ENCODE measurements around the gene MRPL37.

The MRPL37 gene

DNA sequence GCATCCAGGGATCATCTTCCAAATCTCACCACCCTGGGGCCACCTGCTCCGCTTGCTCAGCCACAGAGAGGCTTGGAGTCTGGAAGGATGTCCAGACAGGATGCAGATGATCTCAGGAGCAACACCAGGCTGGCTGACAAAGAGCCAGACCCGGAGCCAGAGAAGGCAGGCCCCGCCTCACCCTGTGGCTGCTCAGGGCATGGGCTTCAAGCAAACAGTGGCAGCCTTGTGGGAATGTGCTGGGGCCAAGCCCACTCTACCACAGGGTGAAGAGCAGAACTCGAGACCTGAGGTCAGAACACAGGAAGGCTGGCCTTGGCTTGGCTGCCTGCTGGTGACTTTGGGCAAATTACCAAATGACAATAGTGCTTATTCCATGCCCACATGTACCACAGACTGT, 45.5 kb downstream of the MRPL37 start:
- ChIA-PET CTCF (no interaction called here), POLR2A (no interaction called here)
- TF ChIP-seq ZNF529 (tag by site-specific recombination; IDR thresholded peaks at IDR 0.05; ENCODE audit: insufficient replicate concordance) (no peak), ZNF23 (tag by site-specific recombination; IDR thresholded peaks at IDR 0.05; ENCODE audit: borderline replicate concordance) (no peak), ZBTB7A (tag by site-specific recombination; IDR thresholded peaks at IDR 0.05; ENCODE audit: low read depth) (no peak), ZNF530 (tag by site-specific recombination; IDR thresholded peaks at IDR 0.05; ENCODE audit: low read depth) (no peak), FEZF1 (tag by site-specific recombination; IDR thresholded peaks at IDR 0.05) (no peak), ZNF558 (tag by site-specific recombination; IDR thresholded peaks at IDR 0.05) (no peak), ZNF223 (tag by site-specific recombination; IDR thresholded peaks at IDR 0.05) (no peak), ZNF513 (tag by site-specific recombination; IDR thresholded peaks at IDR 0.05) (no peak), IKZF3 (tag by site-specific recombination; IDR thresholded peaks at IDR 0.05) (no peak), ZNF175 (tag by site-specific recombination; IDR thresholded peaks at IDR 0.05) (no peak), ZNF560 (tag by site-specific recombination; IDR thresholded peaks at IDR 0.05; ENCODE audit: borderline replicate concordance) (no peak), ZFP3 (tag by site-specific recombination; IDR thresholded peaks at IDR 0.05; ENCODE audit: low read depth) (no peak), RBAK (tag by site-specific recombination; IDR thresholded peaks at IDR 0.05) (no peak)
- TF ChIP-seq, protein P1, sequence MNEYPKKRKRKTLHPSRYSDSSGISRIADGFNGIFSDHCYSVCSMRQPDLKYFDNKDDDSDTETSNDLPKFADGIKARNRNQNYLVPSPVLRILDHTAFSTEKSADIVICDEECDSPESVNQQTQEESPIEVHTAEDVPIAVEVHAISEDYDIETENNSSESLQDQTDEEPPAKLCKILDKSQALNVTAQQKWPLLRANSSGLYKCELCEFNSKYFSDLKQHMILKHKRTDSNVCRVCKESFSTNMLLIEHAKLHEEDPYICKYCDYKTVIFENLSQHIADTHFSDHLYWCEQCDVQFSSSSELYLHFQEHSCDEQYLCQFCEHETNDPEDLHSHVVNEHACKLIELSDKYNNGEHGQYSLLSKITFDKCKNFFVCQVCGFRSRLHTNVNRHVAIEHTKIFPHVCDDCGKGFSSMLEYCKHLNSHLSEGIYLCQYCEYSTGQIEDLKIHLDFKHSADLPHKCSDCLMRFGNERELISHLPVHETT (tag by site-specific recombination; IDR thresholded peaks at IDR 0.05): no peak
- TF ChIP-seq, protein P2, sequence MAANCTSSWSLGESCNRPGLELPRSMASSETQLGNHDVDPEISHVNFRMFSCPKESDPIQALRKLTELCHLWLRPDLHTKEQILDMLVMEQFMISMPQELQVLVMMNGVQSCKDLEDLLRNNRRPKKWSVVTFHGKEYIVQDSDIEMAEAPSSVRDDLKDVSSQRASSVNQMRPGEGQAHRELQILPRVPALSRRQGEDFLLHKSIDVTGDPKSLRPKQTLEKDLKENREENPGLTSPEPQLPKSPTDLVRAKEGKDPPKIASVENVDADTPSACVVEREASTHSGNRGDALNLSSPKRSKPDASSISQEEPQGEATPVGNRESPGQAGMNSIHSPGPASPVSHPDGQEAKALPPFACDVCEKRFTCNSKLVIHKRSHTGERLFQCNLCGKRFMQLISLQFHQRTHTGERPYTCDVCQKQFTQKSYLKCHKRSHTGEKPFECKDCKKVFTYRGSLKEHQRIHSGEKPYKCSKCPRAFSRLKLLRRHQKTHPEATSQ (tag by site-specific recombination; IDR thresholded peaks at IDR 0.05): no peak
- no peak overlapping the region for H3K27ac ChIP-seq (ENCODE audit: extremely low read depth, low read depth, low read length)
- H3K9me3 ChIP-seq (ENCODE audit: control insufficient read depth, insufficient read depth, low read depth, low read length): no peaks in the 10 kb centered on the region
- H3K36me3 ChIP-seq (ENCODE audit: control insufficient read depth in 2 of 2, insufficient read depth in 1 of 2, low read length in 2 of 2): peaks cover 0 to 51% of the 10 kb centered on the region in 2 experiments; a peak in 1 of 3 replicates
- H3K4me1 ChIP-seq (ENCODE audit: control insufficient read depth, insufficient read depth, low read length): no peaks in the 10 kb centered on the region
- H3K4me3 ChIP-seq (ENCODE audit: low read depth, low read length): no peak overlapping the region

- TF ChIP-seq ZNF394 (tag by site-specific recombination; IDR thresholded peaks at IDR 0.05; ENCODE audit: borderline replicate concordance) (no peak), ZBTB20 (tag by site-specific recombination; IDR thresholded peaks at IDR 0.05) (no peak)
- H3K27ac ChIP-seq (ENCODE audit: extremely low read depth, low read depth, low read length): no peak overlapping the region
- H3K4me3 ChIP-seq (ENCODE audit: low read depth, low read length): no peak overlapping the region
- ChIA-PET POLR2A (no interaction called here), CTCF (no interaction called here)
- H3K36me3 ChIP-seq (ENCODE audit: control insufficient read depth in 2 of 2, insufficient read depth in 1 of 2, low read length in 2 of 2): peaks cover 0 to 52% of the 10 kb centered on the region in 2 experiments; a peak in 1 of 3 replicates
- no peaks in the 10 kb centered on the region for H3K4me1 ChIP-seq (ENCODE audit: control insufficient read depth, insufficient read depth, low read length)
- H3K9me3 ChIP-seq (ENCODE audit: control insufficient read depth, insufficient read depth, low read depth, low read length): no peaks in the 10 kb centered on the region
Observed at GRCh38 chr1:54246116-54246721, 46.3 kb downstream of the MRPL37 start.

DNA sequence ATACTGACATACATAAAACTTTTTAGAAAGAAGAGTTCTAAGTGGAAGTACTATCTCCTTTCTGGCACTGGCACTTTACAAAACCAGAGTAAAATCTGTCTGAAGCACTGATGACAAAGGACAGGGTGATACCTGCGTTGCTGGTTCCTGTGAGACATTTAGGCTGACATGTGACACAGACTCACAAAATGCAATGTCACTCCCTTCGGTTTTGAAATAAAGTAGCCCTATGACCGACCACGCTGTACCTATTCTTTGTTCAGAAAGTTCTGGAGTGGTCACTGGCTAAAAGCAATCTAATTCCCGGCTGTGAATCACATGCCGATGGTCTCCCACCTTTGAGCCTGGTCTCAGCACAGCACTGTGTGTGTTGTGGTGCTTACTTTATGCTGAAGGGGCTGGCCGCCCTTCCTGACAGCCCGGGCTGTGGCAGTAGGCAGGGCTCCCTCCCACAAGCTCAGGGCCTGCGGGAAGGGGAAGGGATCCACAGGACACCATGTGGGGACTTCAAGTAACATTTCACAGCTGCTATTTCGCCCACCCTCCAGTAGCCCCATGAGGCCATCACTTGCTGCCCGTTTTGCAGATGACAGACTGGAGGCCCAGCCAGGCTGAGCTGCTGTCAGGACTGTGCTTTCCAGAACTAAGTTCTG, 48.0 kb downstream of the MRPL37 start:
- Histone ChIP-seq H3K9me3 (ENCODE audit: control insufficient read depth, insufficient read depth, low read depth, low read length) (no peaks in the 10 kb centered on the region), H3K36me3 (ENCODE audit: control insufficient read depth in 2 of 2, insufficient read depth in 1 of 2, low read length in 2 of 2) (peaks cover 0 to 48% of the 10 kb centered on the region in 2 experiments; a peak in 1 of 3 replicates), H3K4me3 (ENCODE audit: low read depth, low read length) (no peak overlapping the region), H3K4me1 (ENCODE audit: control insufficient read depth, insufficient read depth, low read length) (no peaks in the 10 kb centered on the region), H3K27ac (ENCODE audit: extremely low read depth, low read depth, low read length) (no peak overlapping the region)
- CTCF ChIA-PET: interaction anchor here (0.7 kb wide), 1 partner anchor 710 kb away, joined by 3 read pairs; no protein-coding TSS in a partner anchor
- POLR2A ChIA-PET: no interaction called here
- TF ChIP-seq, protein P3, sequence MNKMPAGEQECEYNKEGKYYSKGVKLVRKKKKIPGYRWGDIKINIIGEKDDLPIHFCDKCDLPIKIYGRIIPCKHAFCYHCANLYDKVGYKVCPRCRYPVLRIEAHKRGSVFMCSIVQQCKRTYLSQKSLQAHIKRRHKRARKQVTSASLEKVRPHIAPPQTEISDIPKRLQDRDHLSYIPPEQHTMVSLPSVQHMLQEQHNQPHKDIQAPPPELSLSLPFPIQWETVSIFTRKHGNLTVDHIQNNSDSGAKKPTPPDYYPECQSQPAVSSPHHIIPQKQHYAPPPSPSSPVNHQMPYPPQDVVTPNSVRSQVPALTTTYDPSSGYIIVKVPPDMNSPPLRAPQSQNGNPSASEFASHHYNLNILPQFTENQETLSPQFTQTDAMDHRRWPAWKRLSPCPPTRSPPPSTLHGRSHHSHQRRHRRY (tag by site-specific recombination; IDR thresholded peaks at IDR 0.05): no peak
- TF ChIP-seq, protein P4, sequence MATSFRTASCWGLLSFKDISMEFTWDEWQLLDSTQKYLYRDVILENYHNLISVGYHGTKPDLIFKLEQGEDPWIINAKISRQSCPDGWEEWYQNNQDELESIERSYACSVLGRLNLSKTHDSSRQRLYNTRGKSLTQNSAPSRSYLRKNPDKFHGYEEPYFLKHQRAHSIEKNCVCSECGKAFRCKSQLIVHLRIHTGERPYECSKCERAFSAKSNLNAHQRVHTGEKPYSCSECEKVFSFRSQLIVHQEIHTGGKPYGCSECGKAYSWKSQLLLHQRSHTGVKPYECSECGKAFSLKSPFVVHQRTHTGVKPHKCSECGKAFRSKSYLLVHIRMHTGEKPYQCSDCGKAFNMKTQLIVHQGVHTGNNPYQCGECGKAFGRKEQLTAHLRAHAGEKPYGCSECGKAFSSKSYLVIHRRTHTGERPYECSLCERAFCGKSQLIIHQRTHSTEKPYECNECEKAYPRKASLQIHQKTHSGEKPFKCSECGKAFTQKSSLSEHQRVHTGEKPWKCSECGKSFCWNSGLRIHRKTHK (tag by site-specific recombination; IDR thresholded peaks at IDR 0.05): no peak
- no peak for TF ChIP-seq TRIM28 (IDR thresholded peaks at IDR 0.05; ENCODE audit: borderline replicate concordance, low read length)
- TF ChIP-seq ZNF777 (tag by site-specific recombination; IDR thresholded peaks at IDR 0.05; ENCODE audit: borderline replicate concordance): no peak
- no peak for TF ChIP-seq ZBTB20 (tag by site-specific recombination; IDR thresholded peaks at IDR 0.05)
- no peak for TF ChIP-seq ZNF10 (tag by site-specific recombination; IDR thresholded peaks at IDR 0.05)
- TF ChIP-seq ZNF146 (tag by site-specific recombination; IDR thresholded peaks at IDR 0.05): no peak
- no peak for TF ChIP-seq ZNF311 (tag by site-specific recombination; IDR thresholded peaks at IDR 0.05; ENCODE audit: borderline replicate concordance)
- no peak for TF ChIP-seq ZNF175 (tag by site-specific recombination; IDR thresholded peaks at IDR 0.05)

Measured in HEK293 (cell line).